PC-9 (cell line): Measurements from ENCODE around the gene CDK6.

ENCODE experiments used
- CTCF ChIP-seq: fragments of 200-600 bp; sonication (generic); conservative IDR thresholded peaks from 2 replicates; pipeline ENCODE4 v1.6.1; 2017; ENCODE audit warnings: mixed run types, antibody characterized with exemption, mild to moderate bottlenecking, moderate library complexity
- EZH2 ChIP-seq: fragments of 200-600 bp; sonication (generic); IDR thresholded peaks from 2 replicates; pipeline ENCODE4 v1.8.0; 2017; ENCODE audit warnings: antibody characterized with exemption, low read depth

DNA sequence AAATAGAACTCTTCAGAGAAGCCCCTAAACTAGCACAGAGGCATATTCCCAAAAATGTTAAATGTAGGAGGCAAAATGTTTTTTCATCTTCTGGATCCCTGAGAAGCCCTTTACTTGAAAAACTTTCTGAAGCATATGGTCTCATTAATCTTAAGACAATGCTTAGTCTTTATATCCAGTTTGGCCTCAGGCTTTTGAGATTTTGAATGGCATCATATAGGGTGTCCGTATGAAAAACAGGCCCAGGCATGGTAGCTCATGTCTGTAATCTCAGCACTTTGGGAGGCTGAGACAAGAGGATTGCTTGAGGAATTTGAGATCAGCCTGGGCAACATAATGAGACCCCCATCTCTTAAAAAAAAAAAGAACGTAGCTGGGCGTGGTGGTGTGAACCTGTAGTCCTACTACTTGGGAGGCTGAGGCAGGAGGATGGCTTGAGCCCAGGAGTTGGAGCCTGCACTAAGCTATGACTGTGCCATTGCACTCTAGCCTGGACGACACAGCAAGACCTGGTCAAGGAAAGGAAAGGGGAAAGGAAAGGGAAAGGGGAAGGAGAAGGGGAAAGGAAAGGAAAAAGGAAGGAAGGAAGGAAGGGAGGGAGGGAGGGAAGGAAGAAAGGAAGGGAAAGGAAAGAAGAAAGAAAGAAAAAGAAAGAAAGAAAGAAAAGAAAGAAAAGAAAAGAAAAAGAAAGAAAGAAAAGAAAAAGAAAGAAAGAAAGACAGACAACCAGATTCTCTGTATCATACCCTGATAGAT, 119.4 kb downstream of the CDK6 start:
- TF ChIP-seq CTCF (no peak), EZH2 (no peak)
